ENCODE data around the gene STOML1.
"Not testable (repeated sequence)": the region's sequence is repeated elsewhere in the genome, so short reads cannot be mapped to it uniquely, and the experiment has no call there.

STOML1 gene

GRCh38 chr15:73948396-73948795 is 43.7 kb downstream of the STOML1 start:
- no peak for DNase-seq (ENCODE audit: extremely low read depth in 1 of 2, low read depth in 1 of 2)

GRCh38 chr15:73947651-73948050 is 44.4 kb downstream of the STOML1 start:
- DNase-seq (ENCODE audit: extremely low read depth in 1 of 2, low read depth in 1 of 2) = no peak

GRCh38 chr15:73946795-73947370 is 45.2 kb downstream of the STOML1 start:
- DNase-seq (ENCODE audit: extremely low read depth in 1 of 2, low read depth in 1 of 2) = no peak

GRCh38 chr15:73946046-73946721 is 45.9 kb downstream of the STOML1 start:
- DNase-seq (ENCODE audit: extremely low read depth in 1 of 2, low read depth in 1 of 2) = no peak

GRCh38 chr15:73945130-73945508 is 47.0 kb downstream of the STOML1 start:
- no peak for DNase-seq (ENCODE audit: extremely low read depth in 1 of 2, low read depth in 1 of 2)

- no peak for DNase-seq (ENCODE audit: extremely low read depth in 1 of 2, low read depth in 1 of 2)
Observed at GRCh38 chr15:73944161-73945129, 47.6 kb downstream of the STOML1 start.

GRCh38 chr15:73942751-73943270 is 49.3 kb downstream of the STOML1 start:
- DNase-seq (ENCODE audit: extremely low read depth in 1 of 2, low read depth in 1 of 2) = no peak

GRCh38 chr15:73941871-73942635 is 50.0 kb downstream of the STOML1 start:
- no peak for DNase-seq (ENCODE audit: extremely low read depth in 1 of 2, low read depth in 1 of 2)

- no peak for DNase-seq (ENCODE audit: extremely low read depth in 1 of 2, low read depth in 1 of 2)
Observed at GRCh38 chr15:73941449-73941848, 50.6 kb downstream of the STOML1 start.

- DNase-seq (ENCODE audit: extremely low read depth in 1 of 2, low read depth in 1 of 2) = no peak
Observed at GRCh38 chr15:73941044-73941443, 51.1 kb downstream of the STOML1 start.

GRCh38 chr15:73940061-73940981 is 51.8 kb downstream of the STOML1 start:
- no peak for DNase-seq (ENCODE audit: extremely low read depth in 1 of 2, low read depth in 1 of 2)

- DNase-seq (ENCODE audit: extremely low read depth in 1 of 2, low read depth in 1 of 2) = no peak
Observed at GRCh38 chr15:73939138-73939537, 53.0 kb downstream of the STOML1 start.

GRCh38 chr15:73938516-73938915 is 53.6 kb downstream of the STOML1 start:
- DNase-seq (ENCODE audit: extremely low read depth in 1 of 2, low read depth in 1 of 2) = not testable (repeated sequence)

- DNase-seq (ENCODE audit: extremely low read depth in 1 of 2, low read depth in 1 of 2) = no peak
Observed at GRCh38 chr15:73937726-73938125, 54.4 kb downstream of the STOML1 start.

- no peak for DNase-seq (ENCODE audit: extremely low read depth in 1 of 2, low read depth in 1 of 2)
Observed at GRCh38 chr15:73937296-73937695, 54.8 kb downstream of the STOML1 start.

GRCh38 chr15:73936588-73937290 is 55.4 kb downstream of the STOML1 start:
- no peak for DNase-seq (ENCODE audit: extremely low read depth in 1 of 2, low read depth in 1 of 2)

GRCh38 chr15:73936181-73936580 is 55.9 kb downstream of the STOML1 start:
- DNase-seq (ENCODE audit: extremely low read depth in 1 of 2, low read depth in 1 of 2) = no peak

- DNase-seq (ENCODE audit: extremely low read depth in 1 of 2, low read depth in 1 of 2) = no peak
Observed at GRCh38 chr15:73935547-73935946, 56.5 kb downstream of the STOML1 start.

- no peak for DNase-seq (ENCODE audit: extremely low read depth in 1 of 2, low read depth in 1 of 2)
Observed at GRCh38 chr15:73934281-73934680, 57.8 kb downstream of the STOML1 start.

Measured in activated CD8-positive, alpha-beta memory T cell treated with anti-CD3 and anti-CD28 coated beads for 1 hour (primary cell).